Measurements from ENCODE around the gene CST7.

The CST7 gene

GRCh38 chr20:24995741-24996448 is 46.8 kb downstream of the CST7 start:
- peaks cover 9% of the 10 kb centered on the region; the same call in 1 of the 2 replicates for H3K36me3 ChIP-seq (ENCODE audit: control insufficient read depth, low read length)
- no peaks in the 10 kb centered on the region for H3K9me2 ChIP-seq (replicated peaks; ENCODE audit: control insufficient read depth, low read length)
- H4K20me1 ChIP-seq (ENCODE audit: control insufficient read depth, insufficient read depth, low read depth, low read length), result peaks cover 3% of the 10 kb centered on the region; the same call in 1 of the 2 replicates
- no peak for TF ChIP-seq EZH2phosphoT487 (IDR thresholded peaks at IDR 0.05; ENCODE audit: borderline replicate concordance, low read length)
- no peak for TF ChIP-seq CTCF (IDR thresholded peaks at IDR 0.05; ENCODE audit: low read depth, low read length, poor library complexity, severe bottlenecking)
- no peaks in the 10 kb centered on the region for H3F3A ChIP-seq (ENCODE audit: control insufficient read depth, insufficient read depth)
- peaks cover 33% of the 10 kb centered on the region for H3K4me1 ChIP-seq (ENCODE audit: control insufficient read depth, low read length)
- H3K4me3 ChIP-seq (ENCODE audit: low read length), result no peak overlapping the region
- peaks cover 46% of the 10 kb centered on the region for H3K27me3 ChIP-seq (ENCODE audit: control insufficient read depth, low read length)
- no peak overlapping the region for H3K27ac ChIP-seq (ENCODE audit: low read depth, low read length)
- no peaks in the 10 kb centered on the region for H3K9me3 ChIP-seq (ENCODE audit: control insufficient read depth, insufficient read depth, low read length)
- H3K79me2 ChIP-seq (ENCODE audit: control insufficient read depth, low read length), result peaks cover 16% of the 10 kb centered on the region
- no peak overlapping the region for H3K4me2 ChIP-seq (ENCODE audit: low read length)

GRCh38 chr20:24996449-24997377 is 47.6 kb downstream of the CST7 start:
- H3K4me2 ChIP-seq (ENCODE audit: low read length), result no peak overlapping the region

GRCh38 chr20:24998121-24998520 is 49.1 kb downstream of the CST7 start:
- Histone ChIP-seq H3K4me3 (ENCODE audit: low read length) (no peak overlapping the region), H4K20me1 (ENCODE audit: control insufficient read depth, insufficient read depth, low read depth, low read length) (no peaks in the 10 kb centered on the region), H3K36me3 (ENCODE audit: control insufficient read depth, low read length) (no peaks in the 10 kb centered on the region), H3K27ac (ENCODE audit: low read depth, low read length) (no peak overlapping the region), H3K4me1 (ENCODE audit: control insufficient read depth, low read length) (peaks cover 20% of the 10 kb centered on the region), H3F3A (ENCODE audit: control insufficient read depth, insufficient read depth) (no peaks in the 10 kb centered on the region), H3K4me2 (ENCODE audit: low read length) (no peak overlapping the region), H3K27me3 (ENCODE audit: control insufficient read depth, low read length) (peaks cover 53% of the 10 kb centered on the region), H3K79me2 (ENCODE audit: control insufficient read depth, low read length) (no peaks in the 10 kb centered on the region), H3K9me2 (replicated peaks; ENCODE audit: control insufficient read depth, low read length) (no peaks in the 10 kb centered on the region), H3K9me3 (ENCODE audit: control insufficient read depth, insufficient read depth, low read length) (no peaks in the 10 kb centered on the region)
- no peak for TF ChIP-seq EZH2phosphoT487 (IDR thresholded peaks at IDR 0.05; ENCODE audit: borderline replicate concordance, low read length)
- no peak for TF ChIP-seq CTCF (IDR thresholded peaks at IDR 0.05; ENCODE audit: low read depth, low read length, poor library complexity, severe bottlenecking)

More at GRCh38 chr20:24996449-24997377, 47.6 kb downstream of the CST7 start:
- Histone ChIP-seq H3K9me2 (replicated peaks; ENCODE audit: control insufficient read depth, low read length) (no peaks in the 10 kb centered on the region), H3K9me3 (ENCODE audit: control insufficient read depth, insufficient read depth, low read length) (no peaks in the 10 kb centered on the region), H4K20me1 (ENCODE audit: control insufficient read depth, insufficient read depth, low read depth, low read length) (no peaks in the 10 kb centered on the region), H3K4me3 (ENCODE audit: low read length) (no peak overlapping the region), H3K79me2 (ENCODE audit: control insufficient read depth, low read length) (peaks cover 8% of the 10 kb centered on the region), H3F3A (ENCODE audit: control insufficient read depth, insufficient read depth) (no peaks in the 10 kb centered on the region), H3K4me1 (ENCODE audit: control insufficient read depth, low read length) (peaks cover 25% of the 10 kb centered on the region), H3K27me3 (ENCODE audit: control insufficient read depth, low read length) (peaks cover 46% of the 10 kb centered on the region), H3K27ac (ENCODE audit: low read depth, low read length) (no peak overlapping the region), H3K36me3 (ENCODE audit: control insufficient read depth, low read length) (peaks cover 5% of the 10 kb centered on the region; the same call in 1 of the 2 replicates)
- TF ChIP-seq EZH2phosphoT487 (IDR thresholded peaks at IDR 0.05; ENCODE audit: borderline replicate concordance, low read length) (no peak), CTCF (IDR thresholded peaks at IDR 0.05; ENCODE audit: low read depth, low read length, poor library complexity, severe bottlenecking) (no peak)
